GM21619 (cell line): Measurements from ENCODE around the gene ADAT3.

Source experiments
- ATAC-seq: cut with Tn5 transposase; IDR thresholded peaks from one replicate; pipeline ENCODE4 v1.9.1; 2021; ENCODE audit not compliant: unreplicated experiment

ADAT3 gene

DNA sequence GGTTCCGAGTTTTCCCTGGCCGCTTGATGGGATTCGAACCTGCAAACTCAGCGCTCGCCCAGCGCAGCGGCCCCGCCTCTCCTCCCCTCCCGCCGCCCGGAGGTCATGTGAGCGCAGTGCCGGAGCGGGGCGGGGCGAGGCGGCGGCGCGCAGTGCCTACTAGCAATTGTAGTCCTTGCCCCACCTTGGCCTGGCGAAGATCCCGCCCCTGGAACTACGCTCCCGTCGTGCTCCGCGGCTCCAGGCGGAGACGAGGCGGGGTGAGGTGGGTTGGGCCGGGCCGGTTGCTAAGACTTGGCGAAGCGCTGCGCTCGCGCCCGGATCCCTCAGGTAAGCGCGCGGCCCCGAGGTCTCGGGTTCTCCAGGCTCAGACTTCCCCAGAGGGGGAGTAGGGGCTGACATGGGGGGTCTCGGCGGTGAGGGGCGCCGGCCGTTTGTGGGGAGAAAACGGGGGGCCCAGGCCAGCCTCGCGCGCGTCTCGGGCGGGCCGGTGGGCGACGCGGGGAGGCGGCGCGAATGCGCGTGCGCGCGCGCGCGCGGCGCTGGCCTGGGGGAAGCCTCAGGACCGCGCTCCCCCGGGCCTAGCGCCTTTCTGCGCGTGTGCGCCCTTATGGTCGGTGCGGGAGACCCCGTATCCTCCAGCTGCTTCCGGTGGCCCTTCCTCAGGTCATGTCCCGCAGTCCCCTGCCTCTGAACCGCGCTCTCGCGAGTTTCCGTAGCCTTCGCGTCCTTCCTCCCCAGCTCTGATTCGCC is at the start of gene ADAT3, which contains the start of gene SCAMP4:
TSS of gene ADAT3 (plus strand) at position 290 of the 753 bp plus-strand sequence. CDS start 6,649 bp downstream, outside the sequence.
TSS of gene SCAMP4 (plus strand) at position 290 of the 753 bp plus-strand sequence. CDS start 9,621 bp downstream, outside the sequence.
- peak; percentile 73 for ATAC-seq

GRCh38 chr19:1855828-1856255 is 49.4 kb upstream of the ADAT3 start:
- ATAC-seq = peak; percentile 4

- no peak for ATAC-seq
Observed at GRCh38 chr19:1856345-1856697, 48.9 kb upstream of the ADAT3 start.

DNA sequence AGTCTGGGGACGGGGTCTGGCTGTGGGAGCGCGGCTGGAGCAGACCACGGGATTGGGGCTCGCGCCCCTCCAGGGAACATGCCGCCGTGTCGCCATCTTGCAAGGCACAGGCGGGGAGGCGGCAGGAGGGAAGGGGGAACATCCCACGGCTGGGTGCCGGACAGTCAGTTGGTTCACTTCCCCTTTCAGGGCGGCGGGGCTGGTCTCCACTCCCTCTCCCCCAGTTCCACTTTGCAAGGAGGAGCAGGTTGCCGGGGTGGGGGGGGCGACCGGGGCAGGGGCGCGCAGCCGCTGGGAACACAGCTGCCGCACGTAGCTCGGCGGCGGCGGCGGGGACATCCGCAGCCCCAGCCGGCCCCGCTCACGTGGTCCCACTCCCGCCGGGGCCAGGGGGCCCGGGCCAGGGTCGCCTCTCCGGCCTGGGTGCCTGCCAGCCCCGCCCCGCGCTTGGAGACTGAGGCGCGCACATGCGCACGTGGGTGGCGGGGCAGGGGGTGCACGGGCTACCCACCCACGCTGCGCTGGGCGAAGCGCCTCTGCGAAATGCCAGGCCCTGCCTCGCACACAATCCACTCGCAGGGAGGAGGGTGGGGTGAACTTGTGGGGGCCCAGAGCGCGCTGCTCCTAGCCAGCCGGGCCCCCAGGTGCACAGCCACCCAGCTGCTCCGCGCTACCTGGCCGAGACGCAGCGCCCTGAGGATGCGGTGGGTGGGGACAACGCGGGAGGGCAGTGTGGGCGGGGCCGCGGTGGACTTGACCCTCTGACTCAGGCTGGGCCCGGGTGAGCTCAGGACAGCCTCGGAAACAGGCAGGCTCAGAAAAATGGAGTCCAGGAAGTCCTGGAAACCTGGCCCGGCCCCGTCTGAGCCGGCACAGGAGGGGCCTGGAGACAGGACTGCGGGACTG is 48.2 kb upstream of the ADAT3 start:
- ATAC-seq = no peak

- no peak for ATAC-seq
Observed at GRCh38 chr19:1857648-1858326, 47.4 kb upstream of the ADAT3 start.

DNA sequence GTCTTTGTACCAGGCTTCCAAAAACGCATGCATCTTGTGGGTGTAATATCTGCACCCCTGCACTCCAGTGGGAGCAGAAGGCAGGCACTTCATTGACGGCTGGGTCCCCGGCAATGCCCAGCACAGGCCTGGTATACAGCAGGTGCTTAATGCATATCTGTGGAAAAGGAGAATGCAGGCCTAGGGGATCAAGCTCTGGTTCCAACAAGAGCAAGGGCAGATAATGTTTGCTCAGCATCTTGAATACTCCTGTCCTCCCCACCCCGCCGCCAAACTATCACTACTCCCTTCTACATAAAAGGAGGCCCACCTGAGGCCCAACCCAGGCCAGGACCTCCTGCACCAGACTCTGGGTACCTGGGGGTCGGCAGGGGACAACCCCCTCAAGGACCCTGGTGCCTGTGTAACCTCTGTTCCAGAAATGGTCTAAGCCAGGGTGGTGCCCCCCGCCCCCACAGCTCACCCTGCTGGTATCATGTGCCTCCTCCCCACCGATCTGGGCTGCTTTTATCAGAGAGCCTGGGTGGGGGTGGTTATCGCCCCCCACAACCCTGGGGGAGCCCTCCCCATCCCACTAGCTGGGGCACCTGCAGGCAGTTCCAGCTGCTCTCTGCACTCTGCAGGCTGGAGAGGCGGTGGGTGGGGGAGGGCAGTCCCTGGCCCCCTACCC is 46.7 kb upstream of the ADAT3 start:
- ATAC-seq = no peak

DNA sequence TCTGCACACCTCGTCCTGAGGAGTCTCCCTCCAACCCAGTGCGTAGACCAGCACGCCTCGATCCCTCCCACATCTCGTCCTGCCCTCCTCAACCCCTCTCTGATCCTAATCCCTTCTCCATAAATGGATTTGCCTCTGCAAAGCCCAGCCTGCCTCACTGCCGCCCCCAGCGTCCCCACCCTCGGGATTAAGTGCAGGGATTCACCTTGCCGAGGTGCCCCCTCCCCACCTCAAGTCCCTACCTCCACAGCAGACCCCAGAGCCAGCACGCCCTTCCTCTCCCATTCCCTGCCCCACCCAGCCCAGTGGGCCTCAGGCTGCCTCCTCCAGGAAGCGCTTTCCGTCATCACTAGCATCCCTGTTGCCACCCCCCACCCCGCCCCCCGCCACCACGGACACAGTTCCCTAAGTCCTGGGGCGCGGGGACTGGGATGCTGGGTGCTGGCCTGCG is 45.8 kb upstream of the ADAT3 start:
- ATAC-seq = no peak

DNA sequence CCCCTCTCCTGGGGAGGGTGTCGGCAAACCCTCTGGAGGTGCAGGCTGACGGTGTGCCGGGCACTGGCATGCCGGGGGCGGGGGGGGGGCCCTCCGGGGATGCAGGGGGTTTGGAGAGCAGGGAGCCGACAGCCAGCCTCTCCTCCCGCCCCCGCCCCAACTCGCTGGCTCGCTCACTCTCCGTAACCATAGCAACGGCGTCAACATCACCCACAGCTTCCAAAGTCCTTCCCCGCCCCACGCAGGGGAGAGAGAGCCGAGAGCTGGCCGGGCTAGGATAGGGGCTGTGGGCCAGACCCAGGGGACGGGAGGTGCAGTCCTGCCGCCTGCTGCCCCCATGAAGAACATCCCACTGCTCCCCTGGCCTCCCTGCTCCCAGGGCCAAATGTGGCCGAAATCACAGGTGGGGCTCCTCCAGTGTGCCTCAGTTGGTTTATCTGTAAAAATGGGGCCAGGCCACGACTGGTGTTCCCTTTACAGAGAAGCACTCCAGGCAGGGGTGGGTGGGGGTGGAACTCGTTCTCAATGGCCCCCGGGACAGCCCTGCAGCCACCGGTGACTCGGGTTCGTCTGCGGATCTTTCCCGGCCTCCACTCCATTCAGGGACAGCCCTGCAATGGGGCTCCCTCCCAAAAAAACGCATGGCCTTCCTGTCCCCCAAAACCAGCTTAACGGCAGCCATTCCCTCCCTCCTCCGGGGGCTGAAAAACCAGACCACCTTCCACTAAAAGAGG is 45.0 kb upstream of the ADAT3 start:
- no peak for ATAC-seq

DNA sequence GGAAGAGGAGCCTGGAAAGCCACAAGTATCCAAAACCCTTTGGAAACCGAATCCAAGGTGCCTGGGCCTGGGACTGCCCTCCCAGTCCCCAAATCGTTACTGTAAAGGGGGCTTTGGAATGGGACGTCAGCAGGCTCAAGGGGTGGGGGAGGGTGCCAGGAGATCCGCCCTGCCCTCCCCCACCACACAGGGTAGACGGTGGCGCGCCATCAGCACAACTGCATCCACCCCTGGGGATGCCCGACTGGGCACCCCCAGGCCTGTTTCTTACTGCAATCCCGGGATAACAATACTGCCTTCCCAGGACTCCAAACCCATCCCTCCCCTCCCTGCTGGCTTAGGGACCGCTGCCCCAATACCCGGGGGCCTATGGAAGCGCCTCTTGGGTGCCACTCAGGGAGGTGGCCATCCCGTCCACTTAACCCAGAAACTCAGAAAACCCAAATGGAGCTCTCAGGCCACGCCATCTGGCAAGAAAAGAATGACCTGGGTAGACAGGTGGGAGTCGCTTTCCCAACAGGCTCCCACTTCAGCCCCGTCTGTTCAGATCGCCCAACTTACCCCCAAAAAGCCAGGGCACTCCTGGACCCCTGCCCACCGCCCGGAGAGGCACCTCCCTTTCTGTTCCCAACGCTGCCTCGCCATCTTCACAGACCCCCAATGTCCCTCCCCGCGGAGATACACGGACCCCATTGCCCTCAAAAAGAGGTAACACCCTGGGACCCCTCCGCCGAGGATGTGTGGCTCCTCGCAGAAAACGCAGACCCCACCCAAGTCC is 44.2 kb upstream of the ADAT3 start:
- ATAC-seq = no peak

DNA sequence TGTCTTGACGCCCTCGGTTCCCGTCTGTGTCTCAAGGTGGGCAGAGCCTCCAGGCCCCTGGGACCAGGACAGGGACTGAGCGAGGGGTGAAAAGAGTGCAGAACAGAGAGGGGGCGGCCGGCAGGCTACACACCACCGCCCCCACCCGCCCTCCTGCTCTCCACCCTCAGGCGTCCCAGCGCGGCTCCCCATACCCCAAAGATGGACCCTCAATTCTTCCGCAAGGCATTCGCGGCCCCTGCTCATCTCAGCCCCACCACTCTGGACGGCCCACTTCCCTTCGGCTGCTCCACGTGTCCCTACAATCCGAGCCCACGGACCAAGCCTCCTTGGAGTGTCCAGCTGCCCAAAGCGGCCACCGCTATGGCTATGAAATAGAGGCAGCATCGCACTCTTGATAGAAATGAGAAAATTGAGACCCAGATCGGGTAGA is 43.6 kb upstream of the ADAT3 start:
- no peak for ATAC-seq

GRCh38 chr19:1862068-1862423 is 43.2 kb upstream of the ADAT3 start:
- no peak for ATAC-seq

DNA sequence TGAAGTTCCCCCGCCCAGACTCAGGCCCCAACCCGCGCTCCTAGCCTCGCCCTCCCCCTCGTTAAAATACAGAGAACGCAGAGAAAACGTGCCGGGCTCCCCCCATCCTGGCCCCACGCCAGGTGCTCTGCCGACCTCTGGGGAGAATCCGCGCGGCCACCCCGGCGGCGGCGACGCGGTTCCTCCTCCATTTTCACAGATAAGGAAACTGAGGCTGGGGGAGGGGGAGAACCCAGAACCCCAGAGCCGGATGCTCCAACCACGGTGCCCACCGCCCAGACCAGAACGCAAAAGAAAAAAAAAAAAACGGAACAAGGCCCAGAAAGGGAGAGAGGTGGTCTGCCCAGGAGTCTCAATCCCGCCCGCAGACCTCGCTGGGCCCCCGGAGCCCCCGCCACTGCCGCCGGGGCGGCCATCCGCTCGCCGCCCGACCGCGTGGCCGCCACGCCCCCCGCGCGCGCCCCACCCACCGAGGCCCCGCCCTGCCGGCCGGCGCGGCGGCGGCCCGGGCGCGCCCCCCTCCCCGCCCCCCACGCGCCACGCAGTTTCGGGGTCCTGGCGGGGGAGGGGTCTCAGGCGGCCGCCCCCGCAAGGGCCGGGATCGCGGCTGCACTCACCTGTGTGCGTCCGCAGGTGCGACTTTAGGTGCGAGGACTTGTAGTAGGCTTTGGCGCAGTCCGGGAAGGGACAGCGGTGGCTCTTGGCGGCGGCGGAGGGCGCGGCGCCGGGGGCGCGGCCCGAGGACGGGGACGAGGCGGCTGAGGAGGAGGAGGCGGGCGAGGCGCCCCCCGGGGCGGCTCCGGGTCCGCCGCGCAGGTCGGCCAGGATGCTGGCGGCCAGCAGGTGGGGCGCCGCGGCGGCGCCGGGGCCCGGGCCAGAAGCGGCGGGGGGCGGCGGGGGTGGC is 42.5 kb upstream of the ADAT3 start:
- no peak for ATAC-seq

DNA sequence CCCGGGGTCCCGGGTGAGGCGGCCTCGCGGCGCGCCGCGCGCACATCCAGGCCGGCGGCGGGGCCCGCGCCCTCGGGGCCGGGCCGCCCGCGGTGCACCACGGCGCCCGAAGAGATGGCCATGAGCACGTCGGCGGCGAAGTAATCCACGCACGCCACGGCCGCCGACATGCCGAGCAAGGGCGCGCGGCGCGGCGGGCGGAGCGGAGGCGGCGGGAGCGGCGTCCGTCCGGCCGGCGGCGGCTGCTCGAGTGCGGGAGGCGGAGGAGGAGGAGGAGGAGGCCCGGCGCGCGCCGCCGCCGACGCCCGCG is 41.9 kb upstream of the ADAT3 start, which contains the start of gene KLF16:
TSS of gene KLF16 (minus strand) at position 252 of the 310 bp plus-strand sequence. CDS start at position 170, 82 bp downstream.
- ATAC-seq = no peak

GRCh38 chr19:1863638-1864479 is 41.3 kb upstream of the ADAT3 start:
- ATAC-seq = peak; percentile 45

DNA sequence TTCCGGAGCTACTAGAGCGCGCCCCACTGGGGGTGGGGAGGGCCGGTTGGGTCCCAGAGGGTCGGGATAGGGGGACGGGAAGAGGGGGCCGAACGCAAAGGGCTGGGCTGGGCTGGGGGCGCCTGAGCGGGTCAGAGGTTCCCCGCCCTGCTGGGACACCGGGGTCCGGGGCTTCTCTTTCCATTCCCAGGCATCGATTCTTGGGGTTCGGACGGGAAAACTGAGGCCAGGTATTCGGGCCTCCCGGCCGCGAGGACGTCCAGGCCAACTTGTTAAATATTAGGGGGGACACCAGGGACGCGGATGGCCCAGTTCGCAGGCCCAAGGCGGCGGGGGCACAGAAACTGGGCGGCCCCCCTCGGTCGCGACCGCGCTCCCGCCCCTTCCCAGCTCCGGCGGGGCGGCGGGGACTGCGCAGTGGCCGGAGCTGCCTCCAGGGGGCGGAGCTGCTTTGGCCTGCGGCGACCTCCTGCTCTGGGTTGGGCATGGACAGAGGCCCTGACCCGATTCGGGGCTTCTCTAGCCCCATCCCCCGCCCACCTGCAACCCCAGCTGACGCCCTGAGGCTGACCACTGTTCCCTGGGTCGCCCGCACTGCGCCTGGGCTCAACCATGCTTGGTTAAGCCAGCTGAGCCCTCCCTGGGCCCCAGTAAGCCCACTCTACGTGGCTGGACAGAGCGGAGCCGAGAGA is 40.6 kb upstream of the ADAT3 start:
- ATAC-seq = no peak

DNA sequence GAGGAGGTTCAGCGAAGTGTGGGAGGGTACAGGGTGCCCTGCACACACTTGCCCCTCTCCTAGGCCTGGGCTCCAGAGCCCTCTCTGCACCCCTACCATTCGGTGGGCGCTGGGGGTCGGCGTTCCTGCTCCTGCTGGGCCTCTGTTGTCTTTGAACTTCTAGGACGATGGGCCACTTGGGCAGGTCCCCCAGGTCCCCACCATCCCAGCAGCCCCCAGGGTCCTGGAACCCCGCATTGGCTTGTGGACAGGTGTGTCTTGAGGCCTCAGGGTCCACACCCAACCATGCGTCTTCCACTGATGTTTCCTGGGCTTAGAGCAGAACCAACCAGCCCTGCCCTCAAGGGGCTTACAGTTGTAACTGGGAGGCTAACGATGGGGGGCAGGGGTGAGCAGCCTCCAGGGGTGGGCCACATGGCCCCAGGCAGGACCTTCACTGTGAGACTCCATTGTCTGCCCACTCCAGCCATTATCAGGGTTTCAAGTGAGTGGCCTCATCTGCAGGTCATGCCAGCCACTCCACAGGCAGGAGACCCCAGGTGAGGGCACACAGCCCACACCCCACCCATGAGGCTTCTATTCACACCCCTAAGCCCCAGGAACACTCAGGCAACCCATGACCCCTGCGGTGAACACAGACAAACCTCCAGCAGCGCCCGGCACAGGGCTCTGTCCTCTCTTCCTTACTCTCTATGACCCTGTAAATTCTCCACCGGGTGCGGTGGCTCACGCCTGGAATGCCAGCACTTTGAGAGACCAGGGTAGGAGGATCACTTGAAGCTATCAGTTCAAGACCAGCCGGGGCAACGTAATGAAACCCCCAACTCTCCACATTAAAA is 39.8 kb upstream of the ADAT3 start:
- no peak for ATAC-seq
